A673 (cell line): ENCODE results near the gene ZNF599. TPM values are rescaled to one million over a fixed set of nuclear protein-coding genes. Genes with fewer than 3 reads are reported as not detected.

Source experiments
- BruUV-seq: library from RNA; stranded (reverse); fragments of 400-500 nt; replicated peaks from 2 replicates; lab custom pipeline; 2021; lab: Mats Ljungman, UMichigan
- CTCF ChIA-PET: fragments of 300-600 bp; sonication (Branson Sonifier 250); formaldehyde crosslinking; loops from one replicate; lab custom pipeline; 2022; ENCODE audit warnings: antibody characterized with exemption; lab: Charles Lee
- POLR2A ChIA-PET: fragments of 300-600 bp; sonication (Branson Sonifier 250); formaldehyde crosslinking; loops from one replicate; lab custom pipeline; 2022; ENCODE audit warnings: antibody characterized with exemption; ENCODE audit not compliant: low non-redundant PET; lab: Charles Lee
- DNase-seq: peaks from one replicate; pipeline ENCODE4 v3.0.0-alpha.2; 2015; ENCODE audit warnings: low spot score
- H3K27ac ChIP-seq: fragments of 200-600 bp; sonication (generic); 2 replicates; pipeline ENCODE4 v1.5.1; 2016; ENCODE audit warnings: mixed run types, low read depth, mild to moderate bottlenecking, mixed read lengths, antibody characterized with exemption, low read length; ENCODE audit not compliant: poor library complexity, severe bottlenecking
- H3K27me3 ChIP-seq: fragments of 200-600 bp; sonication (generic); replicated peaks from 2 replicates; pipeline ENCODE4 v1.6.1; 2017; ENCODE audit warnings: mixed run types, low read depth, mild to moderate bottlenecking, mixed read lengths, antibody characterized with exemption, low read length; ENCODE audit not compliant: insufficient read depth, poor library complexity
- H3K36me3 ChIP-seq: fragments of 200-600 bp; sonication (generic); 2 replicates; pipeline ENCODE4 v1.6.1; 2016; ENCODE audit warnings: mixed run types, mild to moderate bottlenecking, mixed read lengths, antibody characterized with exemption, low read length; ENCODE audit not compliant: insufficient read depth, poor library complexity, severe bottlenecking
- H3K4me1 ChIP-seq: fragments of 200-600 bp; sonication (generic); 2 replicates; pipeline ENCODE4 v1.6.1; 2017; ENCODE audit warnings: mixed run types, mild to moderate bottlenecking, mixed read lengths, antibody characterized with exemption, low read length; ENCODE audit not compliant: insufficient read depth, poor library complexity, severe bottlenecking
- H3K4me3 ChIP-seq: fragments of 200-600 bp; sonication (generic); 2 replicates; pipeline ENCODE4 v1.5.1; 2016; ENCODE audit warnings: low read depth, mixed run types, mild to moderate bottlenecking, mixed read lengths, low read length; ENCODE audit not compliant: poor library complexity, severe bottlenecking
- H3K9me3 ChIP-seq: fragments of 200-600 bp; sonication (generic); 2 replicates; pipeline ENCODE4 v1.6.1; 2016; ENCODE audit warnings: mixed run types, low read depth, mild to moderate bottlenecking, mixed read lengths, antibody characterized with exemption, low read length; ENCODE audit not compliant: poor library complexity, severe bottlenecking
- CTCF ChIP-seq: fragments of 300-800, 200-600 bp; sonication (generic); conservative IDR thresholded peaks from 2 replicates; pipeline ENCODE4 v1.5.1; 2017; ENCODE audit warnings: low read depth, mild to moderate bottlenecking, antibody characterized with exemption, low read length, moderate library complexity, mixed read lengths
- EZH2 ChIP-seq: fragments of 200-600 bp; sonication (generic); IDR thresholded peaks from 2 replicates; pipeline ENCODE4 v1.6.1; 2017; ENCODE audit warnings: borderline replicate concordance, low read depth, mild to moderate bottlenecking, mixed read lengths, antibody characterized with exemption, low read length; ENCODE audit not compliant: poor library complexity, severe bottlenecking
- intact Hi-C: fragments of 100-400 bp; cut with micrococcal nuclease; formaldehyde crosslinking; loops from one replicate; pipeline ENCODE4 v1.10.0; 2022; ENCODE audit not compliant: unreplicated experiment
- total RNA-seq: library from RNA; stranded (reverse); gene quantifications from 2 replicates; pipeline ENCODE4 v1.2.3, GENCODE V29; 2021

The ZNF599 gene
- total RNA-seq, 1 experiment from 2014 or later: 6.0 TPM

- Histone ChIP-seq H3K9me3 (peaks cover 21% of the 10 kb centered on the region), H3K36me3 (no peaks in the 10 kb centered on the region), H3K4me1 (no peaks in the 10 kb centered on the region), H3K4me3 (no peak overlapping the region), H3K27me3 (no peaks in the 10 kb centered on the region), H3K27ac (no peak overlapping the region)
- ChIA-PET CTCF (no interaction called here), POLR2A (no interaction called here)
- no peak for TF ChIP-seq EZH2
- TF ChIP-seq CTCF: peak; percentile 67
- no TSS peak for BruUV-seq
- peak; percentile 85 for DNase-seq
- intact Hi-C loops: loop anchor here (1.0 to 10.0 kb wide), 3 partner anchors 73 to 938 kb away; no protein-coding TSS in a partner anchor
These were observed 60.4 kb downstream of the ZNF599 start for GRCh38 chr19:34712395-34713261.

GRCh38 chr19:34711890-34712289 lies 61.1 kb downstream of the ZNF599 start:
- no peaks in the 10 kb centered on the region for H3K27me3 ChIP-seq
- POLR2A ChIA-PET: interaction anchor here (0.6 kb wide), 1 partner anchor 35 kb away, joined by 4 read pairs; no protein-coding TSS in a partner anchor
- H3K27ac ChIP-seq: no peak overlapping the region
- DNase-seq: no peak
- intact Hi-C loops: loop anchor here (1.0 to 10.0 kb wide), 3 partner anchors 73 to 937 kb away; no protein-coding TSS in a partner anchor
- H3K36me3 ChIP-seq: no peaks in the 10 kb centered on the region
- no peaks in the 10 kb centered on the region for H3K4me1 ChIP-seq
- peaks cover 21% of the 10 kb centered on the region for H3K9me3 ChIP-seq
- H3K4me3 ChIP-seq: no peak overlapping the region
- BruUV-seq: no TSS peak
- CTCF ChIA-PET: no interaction called here
- no peak for TF ChIP-seq CTCF
- TF ChIP-seq EZH2: no peak

Other genes starting within 250 kb of the ZNF599 start
- gene SCGB2B2, start 96.1 kb downstream of the ZNF599 start, total RNA-seq: 0.24 and 0.28 TPM in 2 replicates
- 24.1 and 27.7 TPM in 2 replicates for gene ZNF302, start 95.5 kb downstream of the ZNF599 start, total RNA-seq
- 6.7 and 8.2 TPM in 2 replicates for gene ZNF181, start 39.0 kb downstream of the ZNF599 start, total RNA-seq
- 5.0 and 5.2 TPM in 2 replicates for gene ZNF30, start 153.7 kb upstream of the ZNF599 start, total RNA-seq
- 15.4 and 15.5 TPM in 2 replicates for gene ZNF792, start 191.0 kb upstream of the ZNF599 start, total RNA-seq
- 87.3 and 101 TPM in 2 replicates for gene GRAMD1A, start 227.1 kb upstream of the ZNF599 start, total RNA-seq